Neural progenitor cell (in vitro differentiated cells): ENCODE data around the gene GSX2.
A peak's percentile ranks its signal among the peaks of the same experiment; 100 is the strongest.

ENCODE experiments used
- EZH2 ChIP-seq: fragments of 200-600 bp; sonication (generic); IDR thresholded peaks from 2 replicates; pipeline ENCODE4 v1.6.1; 2017; ENCODE audit warnings: antibody characterized with exemption, mild to moderate bottlenecking, moderate library complexity
- EZH2phosphoT487 ChIP-seq: fragments of 200-600 bp; sonication (generic); IDR thresholded peaks from 2 replicates; pipeline ENCODE4 v1.6.1; 2017; ENCODE audit warnings: antibody characterized with exemption
- TF ChIP-seq, protein P1 (sequence below): fragments of 200-600 bp; sonication (generic); IDR thresholded peaks from 2 replicates; pipeline ENCODE4 v1.5.1; 2017; ENCODE audit warnings: antibody characterized with exemption, mild to moderate bottlenecking

DNA sequence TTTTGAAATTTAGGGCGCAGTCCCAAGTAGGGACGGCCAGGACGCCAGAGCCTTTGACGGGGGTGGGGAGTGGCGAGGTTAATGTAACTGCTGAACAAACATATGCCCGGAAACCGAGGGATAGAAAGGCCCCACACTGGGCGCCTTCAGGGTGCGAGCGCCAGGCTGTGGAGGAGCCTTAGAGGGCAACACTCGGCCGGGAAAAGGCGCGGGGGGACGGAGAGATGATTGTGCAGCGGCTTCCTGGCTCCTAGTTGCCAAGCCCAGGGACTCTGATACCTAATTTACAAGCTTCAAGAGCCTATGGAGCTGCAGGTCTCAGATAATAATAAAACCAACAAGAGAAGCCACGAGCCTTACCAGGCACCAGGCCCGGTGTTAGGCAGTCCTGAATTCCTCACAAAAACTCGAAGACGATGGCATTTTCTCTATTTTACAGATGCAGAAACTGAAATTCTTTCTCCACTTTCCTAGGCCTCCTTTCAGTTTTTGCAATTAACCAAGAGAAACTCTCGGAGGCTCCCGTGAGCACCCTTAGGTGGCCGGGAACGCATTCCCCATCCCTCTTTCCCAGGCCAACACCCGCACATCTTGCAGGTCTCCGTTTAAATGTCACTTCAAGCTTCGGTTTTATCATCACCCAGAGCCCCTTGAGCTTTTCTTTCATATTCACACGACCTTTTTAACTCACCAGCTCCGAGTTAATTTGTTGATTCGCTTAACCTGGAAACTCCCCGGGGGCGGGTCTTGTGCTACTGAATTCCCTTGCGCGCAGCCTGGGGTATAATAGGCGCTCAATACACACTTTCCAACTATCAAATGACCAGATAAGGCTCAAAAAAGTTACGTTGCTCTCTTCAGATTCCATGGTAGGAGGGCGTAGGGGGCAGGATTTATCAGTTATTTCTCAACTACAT lies 6.4 kb upstream of the GSX2 start:
- TF ChIP-seq, protein P1, sequence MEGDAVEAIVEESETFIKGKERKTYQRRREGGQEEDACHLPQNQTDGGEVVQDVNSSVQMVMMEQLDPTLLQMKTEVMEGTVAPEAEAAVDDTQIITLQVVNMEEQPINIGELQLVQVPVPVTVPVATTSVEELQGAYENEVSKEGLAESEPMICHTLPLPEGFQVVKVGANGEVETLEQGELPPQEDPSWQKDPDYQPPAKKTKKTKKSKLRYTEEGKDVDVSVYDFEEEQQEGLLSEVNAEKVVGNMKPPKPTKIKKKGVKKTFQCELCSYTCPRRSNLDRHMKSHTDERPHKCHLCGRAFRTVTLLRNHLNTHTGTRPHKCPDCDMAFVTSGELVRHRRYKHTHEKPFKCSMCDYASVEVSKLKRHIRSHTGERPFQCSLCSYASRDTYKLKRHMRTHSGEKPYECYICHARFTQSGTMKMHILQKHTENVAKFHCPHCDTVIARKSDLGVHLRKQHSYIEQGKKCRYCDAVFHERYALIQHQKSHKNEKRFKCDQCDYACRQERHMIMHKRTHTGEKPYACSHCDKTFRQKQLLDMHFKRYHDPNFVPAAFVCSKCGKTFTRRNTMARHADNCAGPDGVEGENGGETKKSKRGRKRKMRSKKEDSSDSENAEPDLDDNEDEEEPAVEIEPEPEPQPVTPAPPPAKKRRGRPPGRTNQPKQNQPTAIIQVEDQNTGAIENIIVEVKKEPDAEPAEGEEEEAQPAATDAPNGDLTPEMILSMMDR: no peak
- peak; percentile 65 for TF ChIP-seq EZH2
- TF ChIP-seq EZH2phosphoT487: peak; percentile 30
